ENCODE results near the gene OLFM2.

OLFM2 gene

DNA sequence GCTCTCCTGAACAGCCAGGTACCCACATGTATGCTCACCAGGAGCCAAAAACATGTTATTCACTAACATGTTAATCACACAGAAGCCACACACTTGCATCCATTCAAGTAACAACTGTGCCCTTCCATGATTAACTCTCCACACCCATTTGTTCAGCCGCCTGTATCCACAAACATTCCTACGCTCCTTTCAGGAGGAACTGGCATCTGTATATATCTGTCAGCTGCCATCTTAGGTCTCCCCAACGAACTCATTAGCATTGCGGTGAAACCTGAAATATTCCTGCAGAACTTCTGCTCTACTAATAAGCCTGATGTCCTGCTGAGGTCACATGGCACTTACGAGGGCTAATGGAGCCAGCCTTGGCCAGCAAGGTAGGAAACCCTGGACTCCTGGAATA lies 33.0 kb downstream of the OLFM2 start:
- Mint-ChIP-seq H3K4me3 (no peak overlapping the region), H3K4me1 (no peaks in the 10 kb centered on the region), H3K27me3 (peaks cover 13% of the 10 kb centered on the region), H3K36me3 (ENCODE audit: low read depth) (no peaks in the 10 kb centered on the region), H3K27ac (no peak overlapping the region), H3K9me3 (no peaks in the 10 kb centered on the region)
- DNase-seq, result no peak
- ATAC-seq, result no peak

DNA sequence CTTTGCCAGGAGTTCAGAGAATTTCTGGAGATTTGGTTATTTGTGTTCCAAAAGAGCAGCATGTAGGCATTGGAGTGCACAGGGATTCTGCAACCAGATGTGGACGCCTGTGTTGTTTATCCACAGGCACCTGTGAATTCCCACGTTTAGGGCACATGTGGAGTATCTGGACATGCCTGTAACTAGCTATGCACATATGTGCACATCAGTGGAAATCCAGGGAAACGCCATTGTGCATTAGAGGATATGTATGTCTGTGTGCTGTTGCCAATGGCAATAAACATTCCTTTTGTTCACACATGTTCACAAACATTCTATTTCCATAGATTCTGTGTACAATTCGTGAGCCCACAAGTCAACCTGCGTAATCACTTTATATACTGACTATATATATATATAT lies 34.7 kb downstream of the OLFM2 start:
- Mint-ChIP-seq H3K9me3 (no peaks in the 10 kb centered on the region), H3K27me3 (peaks cover 11% of the 10 kb centered on the region), H3K4me1 (no peaks in the 10 kb centered on the region), H3K4me3 (no peak overlapping the region), H3K27ac (no peak overlapping the region), H3K36me3 (ENCODE audit: low read depth) (no peaks in the 10 kb centered on the region)
- DNase-seq (no peak), ATAC-seq (no peak)

DNA sequence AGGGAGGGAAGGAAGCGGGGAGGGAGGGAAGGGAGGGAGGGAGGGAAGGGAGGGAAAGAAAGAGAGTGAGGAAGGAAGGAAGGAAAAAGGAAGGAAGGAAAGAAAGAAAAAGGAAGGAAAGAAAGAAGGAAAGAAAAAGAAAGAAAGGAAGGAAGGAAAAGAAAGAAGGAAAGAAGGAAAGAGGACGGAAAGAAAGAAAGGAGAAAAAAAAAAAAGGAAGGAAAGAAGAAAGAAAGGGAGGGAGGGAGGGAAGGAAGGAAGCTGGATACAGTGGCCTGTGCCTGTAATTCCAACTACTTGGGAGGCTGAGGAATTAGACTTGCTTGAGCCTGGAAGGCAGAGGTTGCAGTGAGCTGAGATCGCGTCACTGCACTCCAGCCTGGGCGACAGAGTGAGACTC lies 35.3 kb downstream of the OLFM2 start:
- Mint-ChIP-seq H3K4me1 (no peaks in the 10 kb centered on the region), H3K4me3 (no peak overlapping the region), H3K27me3 (peaks cover 11% of the 10 kb centered on the region), H3K9me3 (no peaks in the 10 kb centered on the region), H3K27ac (no peak overlapping the region), H3K36me3 (ENCODE audit: low read depth) (no peaks in the 10 kb centered on the region)
- DNase-seq, result no peak
- no peak for ATAC-seq

- Mint-ChIP-seq H3K4me1 (no peaks in the 10 kb centered on the region), H3K4me3 (no peak overlapping the region), H3K27ac (no peak overlapping the region), H3K27me3 (peaks cover 3% of the 10 kb centered on the region), H3K9me3 (no peaks in the 10 kb centered on the region), H3K36me3 (ENCODE audit: low read depth) (no peaks in the 10 kb centered on the region)
- DNase-seq (no peak), ATAC-seq (no peak)
Measured at GRCh38 chr19:9891609-9892373, 44.5 kb downstream of the OLFM2 start.

GRCh38 chr19:9885077-9885552 lies 51.2 kb downstream of the OLFM2 start:
- Mint-ChIP-seq H3K4me3 (no peak overlapping the region), H3K36me3 (ENCODE audit: low read depth) (no peaks in the 10 kb centered on the region), H3K27ac (no peak overlapping the region), H3K4me1 (no peaks in the 10 kb centered on the region), H3K9me3 (no peaks in the 10 kb centered on the region), H3K27me3 (peaks cover 3% of the 10 kb centered on the region)
- no peak for ATAC-seq
- no peak for DNase-seq

DNA sequence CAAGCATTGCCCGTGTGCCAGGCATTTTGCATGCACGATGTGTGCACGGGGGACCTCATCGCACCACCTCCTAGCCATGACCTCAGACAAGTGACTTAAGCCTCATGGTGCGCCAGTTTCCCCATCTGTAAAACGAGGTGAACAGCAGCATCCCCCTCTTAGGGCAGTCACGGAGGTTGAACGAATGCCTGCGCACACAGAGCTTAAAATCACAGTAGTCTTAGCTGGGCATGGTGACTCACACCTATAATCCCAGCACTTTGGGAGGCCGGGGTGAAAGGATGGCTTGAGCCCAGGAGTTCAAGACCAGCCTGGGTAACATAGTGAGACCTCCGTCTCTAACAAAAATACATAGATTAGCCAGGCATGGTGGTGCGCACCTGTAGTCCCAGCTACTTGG lies 52.6 kb downstream of the OLFM2 start:
- H3K9me3 Mint-ChIP-seq, result no peaks in the 10 kb centered on the region
- no peaks in the 10 kb centered on the region for H3K36me3 Mint-ChIP-seq (ENCODE audit: low read depth)
- no peak for ATAC-seq

GRCh38 chr19:9883231-9883758 lies 53.0 kb downstream of the OLFM2 start:
- Mint-ChIP-seq H3K4me3 (no peak overlapping the region), H3K4me1 (no peaks in the 10 kb centered on the region), H3K27ac (no peak overlapping the region), H3K36me3 (ENCODE audit: low read depth) (no peaks in the 10 kb centered on the region), H3K9me3 (no peaks in the 10 kb centered on the region), H3K27me3 (peaks cover 3% of the 10 kb centered on the region)
- no peak for ATAC-seq
- DNase-seq, result no peak

More for the DNA sequence above, 52.6 kb downstream of the OLFM2 start:
- H3K4me1 Mint-ChIP-seq, result no peaks in the 10 kb centered on the region
- no peak for DNase-seq
- H3K27me3 Mint-ChIP-seq, result peaks cover 3% of the 10 kb centered on the region
- no peak overlapping the region for H3K27ac Mint-ChIP-seq
- H3K4me3 Mint-ChIP-seq, result no peak overlapping the region

DNA sequence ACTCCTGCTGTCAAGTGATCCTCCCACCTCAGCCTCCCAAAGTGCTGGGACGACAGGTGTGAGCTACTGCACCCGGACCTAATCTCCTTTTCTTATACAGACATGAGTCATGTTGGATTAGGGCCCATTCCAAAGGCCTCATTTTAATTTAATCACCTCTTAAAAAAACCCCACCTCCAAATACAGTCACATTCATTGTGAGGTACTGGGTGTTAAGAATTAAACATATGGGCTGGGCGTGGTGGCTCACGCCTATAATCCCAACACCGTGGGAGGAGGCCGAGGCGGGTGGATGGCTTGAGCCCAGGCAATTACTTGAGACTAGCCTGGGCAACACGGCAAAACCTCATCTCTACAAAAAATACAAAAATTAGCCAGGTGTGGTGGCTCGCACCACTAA lies 54.6 kb downstream of the OLFM2 start:
- H3K9me3 Mint-ChIP-seq, result no peaks in the 10 kb centered on the region
- DNase-seq, result no peak
- H3K4me3 Mint-ChIP-seq, result no peak overlapping the region
- H3K27ac Mint-ChIP-seq, result no peak overlapping the region
- no peaks in the 10 kb centered on the region for H3K4me1 Mint-ChIP-seq
- no peaks in the 10 kb centered on the region for H3K27me3 Mint-ChIP-seq
- no peak for ATAC-seq
- H3K36me3 Mint-ChIP-seq (ENCODE audit: low read depth), result no peaks in the 10 kb centered on the region

DNA sequence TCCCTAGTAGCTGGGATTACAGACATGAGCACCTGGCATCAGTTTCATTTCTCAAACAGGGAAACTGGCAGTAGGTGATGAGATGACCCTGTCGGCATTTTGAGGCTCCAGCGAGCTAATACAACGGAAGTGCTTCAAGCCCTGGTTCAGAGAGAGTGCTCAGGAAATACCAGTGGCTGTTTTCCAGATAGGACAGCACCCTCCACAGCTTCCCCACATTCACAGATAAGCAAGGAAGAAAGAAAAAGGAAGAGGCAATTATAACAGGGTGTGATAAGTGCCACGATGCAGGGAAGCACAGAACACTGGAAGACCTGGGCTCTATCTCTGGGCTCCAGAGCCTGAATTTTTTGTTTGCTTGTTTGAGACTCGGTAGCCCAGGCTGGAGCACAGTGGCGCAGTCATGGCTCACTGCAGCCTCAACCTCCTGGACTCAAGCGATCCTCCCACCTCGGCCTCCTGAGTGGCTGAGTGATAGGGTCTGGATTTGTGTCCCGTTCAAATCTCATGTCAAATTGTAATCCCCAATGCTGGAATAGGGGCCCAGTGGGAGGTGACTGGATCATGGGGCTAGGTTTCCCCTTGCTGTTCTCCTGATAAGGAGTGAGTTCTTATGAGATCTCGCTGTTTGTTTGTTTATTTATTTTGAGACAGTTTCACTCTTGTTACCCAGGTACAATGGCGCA lies 57.7 kb downstream of the OLFM2 start:
- no peak overlapping the region for H3K27ac Mint-ChIP-seq
- no peaks in the 10 kb centered on the region for H3K4me1 Mint-ChIP-seq
- H3K27me3 Mint-ChIP-seq, result no peaks in the 10 kb centered on the region
- H3K9me3 Mint-ChIP-seq, result no peaks in the 10 kb centered on the region
- ATAC-seq (no peak), DNase-seq (no peak)
- H3K4me3 Mint-ChIP-seq, result no peak overlapping the region
- no peaks in the 10 kb centered on the region for H3K36me3 Mint-ChIP-seq (ENCODE audit: low read depth)

- DNase-seq, result no peak
- Mint-ChIP-seq H3K9me3 (no peaks in the 10 kb centered on the region), H3K27ac (no peak overlapping the region), H3K27me3 (no peaks in the 10 kb centered on the region), H3K36me3 (ENCODE audit: low read depth) (no peaks in the 10 kb centered on the region), H3K4me1 (no peaks in the 10 kb centered on the region), H3K4me3 (no peak overlapping the region)
- no peak for ATAC-seq
Measured at GRCh38 chr19:9877780-9878510, 58.4 kb downstream of the OLFM2 start.

DNA sequence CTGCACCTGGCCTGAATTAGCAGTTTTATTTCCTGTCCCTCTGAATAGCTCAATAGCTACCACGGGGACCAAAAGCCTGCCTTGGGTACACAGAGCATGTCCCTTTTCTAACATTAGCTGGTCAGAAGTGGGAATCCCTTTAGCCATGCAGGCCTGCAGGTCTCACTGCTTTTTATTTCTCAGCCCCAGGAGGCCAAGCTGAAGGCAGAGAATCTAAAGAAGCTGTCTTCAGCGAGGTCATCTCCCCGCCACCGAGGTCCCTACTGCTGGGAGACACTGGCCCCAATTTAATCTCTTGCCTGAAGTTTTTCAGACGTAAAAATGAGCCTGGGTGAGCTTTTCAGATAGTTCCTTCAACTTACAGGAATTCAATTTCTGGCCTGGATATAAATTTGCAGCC lies 60.5 kb downstream of the OLFM2 start:
- Mint-ChIP-seq H3K4me3 (no peak overlapping the region), H3K9me3 (no peaks in the 10 kb centered on the region), H3K36me3 (ENCODE audit: low read depth) (no peaks in the 10 kb centered on the region), H3K27ac (no peak overlapping the region), H3K27me3 (no peaks in the 10 kb centered on the region), H3K4me1 (no peaks in the 10 kb centered on the region)
- no peak for DNase-seq
- no peak for ATAC-seq

GRCh38 chr19:9875031-9875627 lies 61.2 kb downstream of the OLFM2 start:
- no peaks in the 10 kb centered on the region for H3K27me3 Mint-ChIP-seq
- no peak overlapping the region for H3K27ac Mint-ChIP-seq
- no peaks in the 10 kb centered on the region for H3K9me3 Mint-ChIP-seq
- ATAC-seq (no peak), DNase-seq (no peak)
- H3K36me3 Mint-ChIP-seq (ENCODE audit: low read depth), result no peaks in the 10 kb centered on the region
- no peak overlapping the region for H3K4me3 Mint-ChIP-seq
- H3K4me1 Mint-ChIP-seq, result no peaks in the 10 kb centered on the region

DNA sequence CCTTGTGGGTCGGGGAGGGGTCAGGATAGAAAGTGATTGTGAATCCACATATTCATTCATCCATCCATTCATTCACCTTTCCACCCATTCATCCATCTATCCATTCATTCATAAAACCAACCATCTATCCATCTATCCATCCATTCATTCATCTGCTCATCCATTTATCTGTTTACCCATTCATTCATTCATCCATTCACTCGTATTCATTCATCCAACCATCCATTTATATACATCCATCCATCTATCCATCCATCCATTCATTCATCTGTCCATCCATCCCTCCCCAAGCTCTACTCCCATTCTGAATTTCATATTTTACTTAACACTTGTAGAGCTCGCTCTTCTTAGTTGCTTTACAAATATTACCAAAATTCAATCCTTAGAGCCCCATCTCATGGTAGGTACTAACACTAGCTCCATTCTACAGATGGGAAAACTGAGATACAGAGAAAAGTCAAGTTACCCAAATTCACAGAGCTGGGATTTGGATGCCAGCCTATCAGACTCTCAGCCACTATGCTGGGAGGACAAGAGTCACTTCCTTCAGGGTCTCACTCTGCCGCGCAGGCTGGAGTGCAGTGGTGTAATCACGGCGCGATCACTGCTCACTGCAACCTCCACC lies 63.6 kb downstream of the OLFM2 start:
- Mint-ChIP-seq H3K4me3 (no peak overlapping the region), H3K36me3 (ENCODE audit: low read depth) (no peaks in the 10 kb centered on the region), H3K4me1 (no peaks in the 10 kb centered on the region), H3K27me3 (no peaks in the 10 kb centered on the region), H3K9me3 (no peaks in the 10 kb centered on the region), H3K27ac (no peak overlapping the region)
- no peak for DNase-seq
- ATAC-seq, result no peak

All from activated naive CD8-positive, alpha-beta T cell treated with anti-CD3 and anti-CD28 coated beads, Interleukin-2, amount 50 U/mL, for 24 hours (primary cell).